T follicular helper cell (primary cell): ENCODE results near the gene CCDC91.
A peak's percentile ranks its signal among the peaks of the same experiment; 100 is the strongest.
"Not testable (repeated sequence)": the region's sequence is repeated elsewhere in the genome, so short reads cannot be mapped to it uniquely, and the experiment has no call there.

Experiments used
- DNase-seq: peaks from one replicate; pipeline ENCODE4 v3.0.0-alpha.2; 2020; ENCODE audit warnings: low read depth

The CCDC91 gene

GRCh38 chr12:28180786-28181185 is 9.5 kb upstream of the CCDC91 start:
- DNase-seq: no peak

DNA sequence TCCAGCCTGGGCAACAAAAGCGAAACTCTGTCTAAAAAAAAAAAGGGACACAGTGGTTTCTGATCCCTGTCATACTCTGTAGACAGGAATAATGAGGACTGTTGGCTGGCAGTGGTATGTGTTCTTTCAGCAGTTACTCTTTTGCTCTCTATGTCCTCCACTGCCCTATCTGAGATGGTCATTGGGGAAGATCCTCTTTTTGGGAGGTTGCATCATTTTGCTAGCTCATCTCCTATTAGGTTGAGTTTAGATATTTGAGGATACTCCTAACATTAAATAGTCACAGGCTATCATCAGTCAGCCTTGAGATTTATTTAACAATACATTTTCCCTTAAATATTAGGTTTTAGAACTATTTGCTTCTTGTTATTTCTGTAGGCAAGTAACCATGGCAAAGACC is 5.9 kb upstream of the CCDC91 start:
- no peak for DNase-seq

GRCh38 chr12:28186500-28186899 is 3.8 kb upstream of the CCDC91 start:
- DNase-seq: no peak

GRCh38 chr12:28189784-28190320 is 404 bp upstream of the CCDC91 start:
- no peak for DNase-seq

DNA sequence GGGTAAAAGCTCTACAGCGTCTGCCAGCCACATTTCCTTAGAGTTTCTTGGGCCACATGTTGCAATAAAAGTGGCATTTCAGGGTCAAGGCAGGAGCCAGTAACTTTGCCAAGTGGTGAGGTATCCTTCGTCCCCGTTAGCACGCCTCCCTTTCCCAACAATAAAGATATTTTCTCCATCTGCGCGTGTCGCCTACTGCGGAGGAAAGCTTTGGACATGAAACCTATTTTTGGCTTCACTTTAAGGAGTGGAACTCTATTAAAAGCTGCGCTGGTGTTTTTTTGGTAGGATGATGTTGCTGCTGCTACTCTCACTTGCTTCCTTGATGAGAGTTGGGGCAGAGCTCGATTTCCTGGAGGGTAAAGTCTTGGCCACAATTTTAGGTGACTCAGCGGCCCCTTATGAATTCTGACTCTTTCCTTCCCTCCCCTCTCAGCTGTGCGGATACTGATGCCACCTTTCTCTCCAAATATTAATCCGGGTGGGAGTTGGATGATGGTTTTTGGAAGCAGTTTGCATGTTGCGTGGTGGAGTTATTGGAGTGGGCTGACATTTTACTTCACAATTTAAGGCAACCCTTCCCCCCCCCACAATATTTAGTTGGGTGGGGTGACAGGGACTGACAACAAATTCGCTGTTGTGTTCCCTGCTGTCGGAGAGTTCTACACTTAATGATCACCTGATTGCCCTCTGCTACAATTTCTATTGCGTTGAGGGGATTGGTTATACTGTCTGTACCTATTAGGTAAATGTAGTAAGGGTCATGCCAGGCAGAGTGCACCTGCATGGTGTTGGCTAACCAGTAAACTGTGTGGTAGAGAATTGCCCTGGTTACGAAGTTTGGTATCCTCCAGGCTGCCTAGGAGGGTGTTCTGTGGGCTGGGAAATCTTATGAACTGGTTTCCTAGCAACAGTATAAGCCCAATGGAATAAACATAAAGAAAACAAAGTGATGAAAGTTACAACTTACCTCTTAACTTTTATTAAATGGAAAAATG is 1.1 kb downstream of the CCDC91 start:
- peak; percentile 20 for DNase-seq

GRCh38 chr12:28192125-28192524 is 1.9 kb downstream of the CCDC91 start:
- DNase-seq: no peak

GRCh38 chr12:28194621-28195020 is 4.4 kb downstream of the CCDC91 start:
- DNase-seq: not testable (repeated sequence)

DNA sequence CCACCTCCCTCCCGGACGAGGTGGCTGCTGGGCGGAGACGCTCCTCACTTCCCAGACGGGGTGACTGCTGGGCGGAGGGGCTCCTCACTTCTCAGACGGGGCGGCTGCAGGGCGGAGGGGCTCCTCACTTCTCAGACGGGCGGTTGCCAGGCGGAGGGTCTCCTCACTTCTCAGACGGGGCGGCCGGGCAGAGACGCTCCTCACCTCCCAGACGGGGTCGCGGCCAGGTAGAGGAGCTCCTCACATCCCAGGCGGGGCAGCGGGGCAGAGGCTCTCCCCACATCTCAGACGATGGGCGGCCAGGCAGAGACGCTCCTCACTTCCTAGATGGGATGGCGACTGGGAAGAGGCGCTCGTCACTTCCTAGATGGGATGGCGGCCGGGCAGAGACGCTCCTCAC is 10.9 kb downstream of the CCDC91 start:
- DNase-seq: not testable (repeated sequence)

GRCh38 chr12:28202374-28203130 is 12.3 kb downstream of the CCDC91 start:
- no peak for DNase-seq

- no peak for DNase-seq
Measured at GRCh38 chr12:28209782-28210181, 19.5 kb downstream of the CCDC91 start.

- DNase-seq: no peak
Measured at GRCh38 chr12:28212182-28212581, 21.9 kb downstream of the CCDC91 start.

DNA sequence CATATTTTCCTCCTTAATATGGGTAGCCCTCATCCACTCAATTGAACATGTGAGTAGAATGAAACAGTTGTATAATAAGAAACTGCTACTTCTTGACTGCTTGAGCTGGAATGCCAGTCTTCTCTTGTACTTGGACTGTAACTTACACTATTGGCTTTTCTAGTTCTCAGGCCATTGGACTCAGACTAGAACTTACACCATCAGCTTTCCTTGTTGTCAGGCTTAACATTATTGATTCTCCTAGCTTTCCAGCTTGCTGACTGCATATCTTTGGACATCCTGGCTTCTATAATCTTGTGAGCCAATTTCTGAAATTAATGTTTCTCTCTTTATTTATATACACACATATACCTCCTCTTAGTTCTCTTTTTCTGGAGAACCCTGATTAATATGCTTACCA is 24.8 kb downstream of the CCDC91 start:
- no peak for DNase-seq

- no peak for DNase-seq
Measured at GRCh38 chr12:28216016-28216415, 25.8 kb downstream of the CCDC91 start.

DNA sequence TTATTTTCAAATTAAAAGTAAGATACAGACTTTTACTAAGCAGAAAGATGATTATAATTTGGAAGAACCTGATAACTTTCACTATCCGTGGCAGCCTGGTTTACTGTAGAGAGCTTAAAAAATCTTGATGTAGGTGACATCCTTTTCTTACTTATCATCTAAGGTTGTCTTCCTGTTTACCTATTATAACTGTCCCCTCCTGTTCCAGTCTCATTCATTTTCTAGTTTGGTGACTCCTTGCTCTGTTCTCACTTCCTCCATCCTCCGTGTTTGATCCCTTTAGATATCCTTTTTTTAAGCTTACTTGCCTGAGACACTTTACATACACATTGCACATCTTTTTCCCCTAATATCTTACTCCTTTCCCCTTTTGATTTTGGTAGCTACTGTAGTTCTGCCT is 27.5 kb downstream of the CCDC91 start:
- DNase-seq: no peak

DNA sequence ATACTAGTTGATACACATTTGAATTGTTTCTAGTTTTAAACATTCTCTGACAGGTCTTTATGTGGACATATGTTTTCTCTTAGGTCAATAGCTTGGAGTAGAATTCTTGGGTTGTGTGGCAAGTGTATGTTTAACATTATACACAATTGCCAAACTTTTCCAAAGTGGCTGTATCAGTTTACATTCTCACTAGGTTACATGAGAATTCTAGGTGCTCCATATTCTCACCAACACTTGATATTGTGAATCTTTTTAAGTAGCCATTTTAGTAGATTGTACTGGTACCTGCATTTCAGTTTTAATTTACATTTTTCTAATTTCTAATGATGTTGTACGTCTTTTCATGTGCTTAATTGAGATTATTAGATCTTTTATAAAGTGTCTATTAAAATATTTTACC is 28.6 kb downstream of the CCDC91 start:
- no peak for DNase-seq

- DNase-seq: no peak
Measured at GRCh38 chr12:28219827-28220226, 29.6 kb downstream of the CCDC91 start.

- DNase-seq: peak; percentile 26
Measured at GRCh38 chr12:28222081-28222700, 31.9 kb downstream of the CCDC91 start.

GRCh38 chr12:28223025-28223554 is 32.8 kb downstream of the CCDC91 start:
- no peak for DNase-seq

DNA sequence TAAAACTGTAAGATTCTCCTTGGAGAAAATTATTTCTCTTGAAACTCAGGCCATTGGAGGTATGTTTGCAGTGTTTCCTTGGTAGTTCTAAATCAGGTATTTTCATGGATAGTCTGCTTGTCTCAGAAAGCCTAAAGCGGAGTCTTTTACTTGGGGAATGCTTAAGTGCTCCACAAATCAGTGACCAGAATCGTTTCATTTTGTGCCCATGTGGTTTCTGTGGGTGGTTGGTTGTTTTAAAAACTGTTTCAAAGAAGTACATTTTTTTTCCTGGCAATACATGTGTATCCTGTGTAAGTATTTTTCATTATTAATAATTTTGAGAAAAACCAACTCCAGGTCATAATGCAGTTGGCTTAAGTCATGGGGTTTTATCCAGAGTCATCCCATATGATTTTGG is 33.6 kb downstream of the CCDC91 start:
- no peak for DNase-seq

DNA sequence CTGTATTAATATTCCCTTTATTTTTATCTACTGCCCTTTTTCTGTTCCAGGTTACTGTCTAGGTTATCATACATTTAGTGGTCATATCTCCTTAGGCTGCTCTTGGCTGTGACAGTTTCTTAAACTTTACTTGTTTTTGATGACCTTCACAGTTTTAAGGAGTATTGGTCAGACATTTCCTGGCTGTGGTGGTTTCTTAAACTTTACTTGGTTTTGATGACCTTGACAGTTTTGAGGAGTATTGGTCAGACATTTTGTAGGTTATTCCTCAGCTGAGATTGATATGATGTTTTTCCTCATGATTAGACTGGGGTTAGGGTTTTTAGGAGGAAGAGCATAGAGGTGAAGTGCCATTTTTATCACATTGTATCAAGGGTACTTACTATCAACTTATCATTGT is 36.4 kb downstream of the CCDC91 start:
- no peak for DNase-seq

DNA sequence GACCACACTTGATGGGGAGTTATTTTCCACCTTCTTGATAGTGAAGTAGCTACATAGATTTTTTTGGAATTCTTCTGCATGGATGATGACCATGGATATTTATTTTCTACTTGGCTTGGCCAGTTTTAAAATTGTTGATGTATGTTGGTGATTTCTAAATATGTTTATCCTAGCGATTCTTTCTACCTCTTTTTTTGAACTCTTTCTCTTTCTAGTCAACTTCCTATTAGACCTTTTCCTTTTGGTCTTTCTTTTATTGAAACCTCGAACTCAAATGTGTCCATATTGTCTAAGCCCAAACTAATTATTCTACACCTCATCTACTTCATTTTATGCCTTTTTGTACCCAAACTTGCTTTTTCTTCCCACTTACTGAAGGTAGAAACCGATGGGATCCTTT is 37.0 kb downstream of the CCDC91 start:
- DNase-seq: no peak

DNA sequence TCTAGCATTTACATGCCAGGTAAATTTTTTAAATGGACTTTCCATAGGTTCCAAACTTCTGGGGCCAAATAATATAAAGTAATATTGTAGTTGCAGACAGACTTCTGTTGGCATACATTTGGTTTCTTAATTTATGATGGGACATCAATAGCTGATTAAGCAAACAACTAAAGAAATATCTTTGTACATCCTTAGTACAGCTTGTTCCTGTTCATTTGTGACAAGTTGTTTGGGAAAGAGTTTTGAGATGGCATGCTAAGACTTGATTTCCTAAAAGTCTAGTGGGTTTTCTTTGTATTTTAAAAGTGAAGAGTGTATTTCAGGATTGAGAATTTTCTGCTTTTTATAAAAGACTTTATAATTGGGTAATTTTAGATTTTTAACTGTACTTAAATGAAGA is 41.0 kb downstream of the CCDC91 start:
- DNase-seq: no peak
